NOMO-1 (cell line): ENCODE data around the gene RALGPS1.
"Not testable (repeated sequence)": the region's sequence is repeated elsewhere in the genome, so short reads cannot be mapped to it uniquely, and the experiment has no call there.

ENCODE experiments used
- DNase-seq, 2 experiments: peaks; one replicate each; lab custom pipeline; 2025; ENCODE audit not compliant: unreplicated experiment in 2 of 2; lab: John Stamatoyannopoulos, UW

RALGPS1 gene

GRCh38 chr9:127132375-127132774 lies 217.8 kb downstream of the RALGPS1 start:
- DNase-seq, result no peak

DNA sequence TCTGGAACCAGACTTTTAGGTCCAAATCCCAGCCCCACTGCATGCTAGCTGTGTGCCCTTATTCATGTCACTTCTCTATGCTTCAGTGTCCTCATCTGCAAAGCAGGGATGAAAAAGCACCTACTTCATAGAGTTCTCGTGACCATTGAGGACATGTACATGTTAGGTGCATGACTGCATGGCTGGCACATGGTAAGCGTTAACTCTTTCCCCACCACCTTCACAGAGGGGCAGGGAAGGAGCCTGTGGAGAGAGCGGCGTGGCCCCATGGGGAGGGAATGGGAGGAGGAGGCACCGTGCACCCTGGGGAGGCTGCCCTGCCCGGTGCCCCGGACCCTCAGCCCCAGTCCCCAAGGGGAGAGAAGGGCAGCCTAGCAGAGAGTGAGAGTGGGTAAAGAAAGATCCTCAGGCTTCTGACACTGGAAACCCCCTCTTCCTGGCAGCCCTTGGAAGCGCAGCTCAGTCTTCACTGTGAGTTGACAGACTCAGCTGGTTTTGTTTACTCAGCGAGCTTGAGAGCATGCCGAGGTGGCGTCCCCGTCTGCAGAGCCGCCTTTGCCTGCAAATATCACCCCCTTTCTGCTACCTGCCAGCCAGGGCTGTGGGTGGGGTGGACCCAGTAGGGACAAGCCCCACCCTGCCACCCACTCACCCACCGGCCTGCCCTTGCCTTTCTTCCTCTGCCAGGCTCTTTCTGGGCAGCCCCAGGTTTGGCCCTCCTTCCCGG lies 218.5 kb downstream of the RALGPS1 start:
- DNase-seq, result no peak

- DNase-seq, result no peak
Observed at GRCh38 chr9:127133739-127134167, 219.2 kb downstream of the RALGPS1 start.

- no peak for DNase-seq
Observed at GRCh38 chr9:127135056-127135745, 220.6 kb downstream of the RALGPS1 start.

DNA sequence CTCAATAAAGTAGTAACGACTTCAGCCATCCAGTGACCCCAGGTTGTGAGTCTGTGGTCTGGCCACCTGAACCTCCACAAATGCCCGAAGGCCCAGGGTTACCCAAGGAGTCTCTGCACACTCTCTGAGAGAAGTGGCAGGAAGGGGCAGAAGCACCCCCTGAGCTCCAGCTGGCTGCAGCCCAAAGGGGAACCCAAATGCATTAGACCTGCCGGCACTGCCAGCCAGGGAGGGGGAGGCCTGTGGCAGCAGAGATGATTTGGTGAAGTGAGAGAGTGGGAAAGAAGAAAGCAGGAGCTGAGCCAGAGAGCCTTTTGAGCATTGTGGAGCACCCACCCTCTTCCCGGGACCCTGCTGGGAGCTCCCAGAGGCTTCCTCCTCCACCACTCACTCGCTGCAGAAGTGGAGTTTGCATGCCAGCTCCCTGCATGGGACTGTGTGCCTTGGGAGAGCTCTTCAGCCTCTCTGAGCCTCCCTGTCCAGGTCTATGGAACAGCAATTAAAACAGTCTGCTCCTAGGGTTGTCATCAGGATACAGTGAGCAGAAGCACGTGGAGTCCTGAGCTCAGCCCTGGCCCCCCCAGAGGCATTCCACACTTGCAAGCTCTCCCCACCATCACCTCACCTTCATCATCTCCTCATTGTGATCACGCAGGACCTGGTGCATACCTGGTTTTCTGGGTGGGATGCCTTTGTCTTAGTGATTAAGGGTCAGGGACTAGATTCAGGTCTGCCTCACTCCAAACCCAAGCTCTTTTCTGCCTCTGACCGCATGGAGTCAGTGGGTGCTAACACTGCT lies 221.7 kb downstream of the RALGPS1 start:
- no peak for DNase-seq

GRCh38 chr9:127136880-127137639 lies 222.5 kb downstream of the RALGPS1 start:
- no peak for DNase-seq

DNA sequence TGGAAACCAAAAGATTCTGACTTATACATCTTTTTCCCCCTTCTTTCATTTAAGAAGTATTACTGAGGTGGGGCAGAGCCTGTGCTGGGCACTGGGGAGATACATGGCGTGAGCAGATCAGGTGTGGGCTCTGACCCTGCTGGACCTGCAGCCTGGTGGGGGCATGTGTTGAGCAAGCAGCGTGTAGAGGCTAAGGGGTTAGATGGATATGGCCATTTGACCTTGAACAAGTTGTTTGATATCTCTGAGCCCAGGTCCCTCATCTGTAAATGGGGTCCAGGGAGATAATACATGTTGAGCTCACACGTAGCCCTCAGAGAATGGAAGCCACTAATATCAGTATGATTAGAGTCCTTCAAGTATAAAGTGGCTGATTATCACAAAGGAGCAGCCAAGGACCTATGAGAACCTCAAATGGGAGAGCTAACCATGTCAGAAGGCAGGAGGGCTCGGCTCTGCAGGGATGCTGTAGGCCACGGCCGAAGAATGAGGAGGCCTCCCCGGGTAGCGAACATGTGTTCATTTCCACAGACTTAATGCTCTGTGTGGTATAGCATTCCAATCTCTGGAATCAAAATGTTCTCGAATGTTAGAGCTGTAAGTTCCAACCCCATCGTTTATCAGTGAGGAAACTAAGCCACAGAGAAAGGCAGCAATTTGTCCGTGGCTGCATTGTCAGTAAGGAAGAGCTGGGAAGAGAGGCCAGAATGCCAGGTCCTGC lies 223.2 kb downstream of the RALGPS1 start:
- DNase-seq, result no peak

DNA sequence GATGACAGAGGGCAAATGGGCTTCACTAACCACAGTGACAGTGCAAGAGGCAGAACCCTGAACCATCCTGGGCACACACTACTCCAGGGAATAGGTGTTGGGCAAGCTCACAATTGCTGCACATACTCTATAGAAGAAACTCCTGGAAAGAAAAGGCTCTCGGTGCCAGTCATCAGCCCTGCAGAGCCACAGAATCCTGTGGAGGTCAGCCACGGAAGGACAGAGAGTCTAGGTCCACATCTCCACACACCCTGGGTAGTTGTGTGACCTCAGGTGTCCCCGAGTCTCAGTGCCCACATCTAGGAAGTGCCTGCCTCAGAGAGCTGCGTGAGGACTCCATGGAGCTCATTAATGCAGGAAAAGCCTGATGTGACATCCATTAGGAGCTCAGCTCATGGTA lies 223.9 kb downstream of the RALGPS1 start:
- no peak for DNase-seq

DNA sequence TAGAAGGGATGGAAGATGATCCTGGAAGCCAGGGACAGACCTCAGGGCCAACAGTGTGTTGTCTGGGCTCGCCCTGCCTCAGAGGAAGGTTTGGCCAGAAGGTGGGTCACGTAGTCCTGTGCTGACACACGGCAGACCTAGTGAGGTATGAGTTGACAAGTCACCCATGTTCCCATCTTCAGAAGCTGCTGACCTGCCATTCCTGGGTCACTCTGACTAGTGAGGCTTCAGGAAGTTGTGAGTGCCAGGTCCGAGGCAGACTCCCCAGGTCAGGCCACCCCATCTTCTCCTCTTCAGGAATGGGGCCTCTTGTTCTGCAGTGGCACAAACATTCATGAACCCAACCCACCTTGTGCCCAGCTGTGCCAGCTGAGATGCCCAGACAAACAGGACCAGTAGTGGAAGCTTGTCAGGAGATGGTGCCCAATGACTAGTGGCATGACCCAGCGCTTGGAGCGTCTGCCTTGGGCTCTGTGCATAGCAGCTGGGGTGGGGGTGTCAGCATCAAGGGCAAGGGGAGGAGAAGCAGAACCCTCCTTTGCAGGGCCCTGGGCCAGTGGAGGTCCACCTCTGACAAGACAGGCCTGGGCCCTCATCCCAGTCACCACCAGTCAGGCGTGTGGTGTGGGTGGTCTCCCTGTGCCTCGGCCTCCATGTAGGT lies 224.6 kb downstream of the RALGPS1 start:
- DNase-seq, result no peak

DNA sequence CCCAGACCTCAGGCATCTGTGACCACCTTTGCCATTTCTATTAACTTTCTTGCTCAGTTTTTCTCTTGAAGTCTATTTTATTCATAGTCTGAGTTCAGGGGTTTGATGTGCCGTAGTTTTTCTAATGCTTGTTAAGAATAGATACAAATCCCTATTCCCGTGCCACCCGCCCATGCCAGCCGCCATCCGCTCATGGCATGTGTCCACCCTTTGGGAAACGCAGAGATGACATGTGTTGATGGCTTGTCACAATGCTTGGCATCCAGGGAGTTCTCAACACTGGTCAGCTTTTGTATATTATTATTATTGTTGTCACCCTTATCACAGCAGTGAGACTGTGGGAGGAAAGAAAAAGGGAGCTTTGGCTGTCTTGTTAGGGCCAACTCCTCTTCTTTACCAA lies 225.2 kb downstream of the RALGPS1 start:
- DNase-seq, result no peak

DNA sequence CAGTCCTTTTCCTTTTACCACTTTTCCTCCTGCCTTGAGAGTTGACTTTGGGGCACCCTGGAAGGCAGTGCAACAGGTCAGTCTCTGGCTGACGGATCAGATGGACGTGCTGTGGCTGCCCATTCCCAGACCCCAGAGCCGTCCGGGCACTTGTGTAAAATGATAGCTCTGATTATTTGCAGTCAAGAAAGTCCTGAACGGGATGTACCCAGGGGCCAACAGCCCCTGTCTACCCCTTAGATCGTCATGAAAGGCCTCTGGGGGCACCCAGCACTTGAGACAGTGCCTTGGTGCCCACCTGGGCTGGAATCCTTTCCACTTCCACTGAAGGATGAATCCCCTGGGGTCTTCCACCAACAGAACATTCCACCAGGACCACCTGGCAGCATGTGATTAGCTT lies 225.6 kb downstream of the RALGPS1 start:
- DNase-seq, result no peak

- no peak for DNase-seq
Observed at GRCh38 chr9:127140842-127141675, 226.5 kb downstream of the RALGPS1 start.

GRCh38 chr9:127142291-127142690 lies 227.7 kb downstream of the RALGPS1 start:
- DNase-seq, result no peak

DNA sequence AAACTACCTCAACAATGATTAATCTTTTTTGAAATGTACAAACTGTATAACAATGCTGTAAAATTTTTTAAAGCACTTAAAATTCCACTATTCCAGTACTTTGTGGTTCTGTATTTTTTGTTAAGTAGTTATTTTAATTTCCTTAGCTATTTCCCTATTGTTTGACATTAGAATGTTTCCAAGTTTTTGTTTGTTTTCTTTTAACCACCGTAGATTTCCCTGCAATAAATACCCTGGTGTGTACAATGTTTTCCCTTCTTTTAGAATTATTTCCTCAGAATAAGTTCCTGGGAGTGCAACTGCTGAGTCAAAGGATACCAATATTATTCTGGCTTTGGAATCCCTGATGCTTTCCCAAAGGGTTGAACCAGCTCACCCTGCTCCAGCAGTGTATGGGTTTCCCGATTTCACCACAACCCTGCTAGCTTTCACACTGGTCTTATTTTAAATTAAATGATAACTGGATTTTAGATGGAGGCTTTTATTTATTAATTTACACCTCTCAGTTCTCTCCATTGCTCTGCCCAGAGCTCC lies 228.4 kb downstream of the RALGPS1 start:
- no peak for DNase-seq

DNA sequence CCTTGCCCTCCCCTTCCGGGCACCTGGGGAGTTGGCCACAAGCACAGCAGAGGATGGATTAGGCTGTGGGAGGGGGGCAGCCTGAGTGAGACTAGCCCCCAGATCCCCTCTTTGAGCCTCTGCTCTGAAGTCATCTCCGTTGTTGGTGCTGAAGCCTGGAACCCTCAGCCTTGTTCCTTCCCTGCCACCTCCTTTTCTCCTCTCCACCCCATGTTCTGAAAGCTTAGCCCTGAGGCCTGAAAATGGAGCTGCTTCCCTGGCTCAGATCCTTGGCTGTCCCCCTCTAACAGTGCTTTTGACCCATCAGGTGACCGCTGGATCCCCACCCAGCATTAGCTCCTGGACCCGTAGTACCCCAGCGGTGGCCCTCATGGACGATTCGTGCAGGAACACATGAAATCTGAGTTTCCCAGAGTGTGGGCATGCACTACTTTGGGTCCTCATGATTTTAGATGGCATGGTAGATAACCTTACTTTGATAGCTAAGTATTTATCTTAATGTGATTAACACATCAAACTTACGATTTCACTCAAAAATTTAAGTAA lies 229.4 kb downstream of the RALGPS1 start:
- no peak for DNase-seq

DNA sequence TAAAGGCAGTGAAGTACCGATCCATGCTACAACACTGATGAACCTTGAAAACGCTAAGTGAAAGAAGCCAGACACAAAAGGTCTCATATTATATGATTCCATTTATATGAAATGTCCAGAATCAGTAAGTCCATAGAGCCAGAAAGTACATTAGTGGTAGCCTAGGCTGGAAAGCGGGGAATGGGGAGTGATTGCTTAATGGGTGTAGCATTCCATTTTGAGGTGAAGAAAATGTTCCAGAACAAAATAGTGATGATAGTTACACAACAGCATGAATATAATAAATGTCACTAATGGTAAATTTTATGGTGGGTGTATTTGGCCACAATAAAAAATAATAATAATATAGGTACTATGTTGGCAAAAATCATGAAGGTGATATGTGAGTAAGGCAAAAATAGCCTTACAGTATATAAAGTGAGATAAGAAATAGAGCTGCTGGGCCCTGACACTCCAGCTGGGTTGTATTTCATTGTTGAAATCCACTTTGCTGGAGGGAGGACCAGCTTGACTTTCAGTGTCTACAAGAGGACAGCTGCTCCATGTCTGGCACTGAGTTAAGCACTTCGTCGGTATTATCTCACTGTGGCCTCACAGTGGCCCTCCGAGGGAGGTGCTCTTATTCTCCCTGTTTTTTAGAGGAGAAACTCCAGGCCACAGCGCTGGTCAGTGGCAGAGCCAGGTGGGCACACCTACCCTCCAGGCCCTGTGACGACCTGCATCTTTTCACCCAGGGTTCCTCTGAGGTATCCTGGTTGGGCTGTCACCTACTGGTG lies 230.3 kb downstream of the RALGPS1 start:
- no peak for DNase-seq

DNA sequence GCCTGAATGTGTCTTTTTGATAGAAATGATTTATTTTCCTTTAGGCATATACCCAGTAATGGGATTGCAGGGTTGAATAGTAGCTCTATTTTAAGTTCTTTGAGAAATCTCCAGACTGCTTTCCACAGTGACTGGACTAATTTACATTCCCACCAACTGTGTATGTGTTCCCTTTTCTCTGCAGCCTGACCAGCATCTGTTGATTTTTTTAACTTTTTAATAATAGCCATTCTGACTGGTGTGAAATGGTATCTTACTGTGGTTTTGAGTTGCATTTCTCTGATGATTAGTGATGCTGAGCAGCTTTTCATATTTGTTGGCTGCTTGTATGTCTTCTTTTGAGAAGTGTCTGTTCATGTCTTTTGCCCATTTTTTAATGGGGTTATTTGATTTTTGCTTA lies 232.3 kb downstream of the RALGPS1 start:
- DNase-seq, result not testable (repeated sequence)

- no peak for DNase-seq
Observed at GRCh38 chr9:127147251-127147650, 232.7 kb downstream of the RALGPS1 start.
